ENCODE measurements around the gene HEATR5A. TPM values are rescaled to one million over a fixed set of nuclear protein-coding genes. Genes with fewer than 3 reads are reported as not detected.

Gene HEATR5A
- polyA plus RNA-seq, 3 donors, result 13.1 to 21.0 (median 16.8) TPM

GRCh38 chr14:31270196-31270772 is 150.1 kb downstream of the HEATR5A start:
- Histone ChIP-seq H3K4me3 (replicated peaks in 1 of 3; ENCODE audit: low read depth in 2 of 3, low read length in 3 of 3) (no peak overlapping the region), H3K4me1 (ENCODE audit: control insufficient read depth in 1 of 2, insufficient read depth in 2 of 2, low read length in 2 of 2) (no peaks in the 10 kb centered on the region), H2AFZ (ENCODE audit: insufficient read depth, low read depth, low read length, poor library complexity, severe bottlenecking) (no peak overlapping the region), H3K36me3 (replicated peaks in 1 of 2; ENCODE audit: control insufficient read depth in 1 of 2, insufficient read depth in 2 of 2, low read length in 2 of 2) (no peaks in the 10 kb centered on the region), H3K9ac (ENCODE audit: insufficient read depth, low read length, poor library complexity, severe bottlenecking) (no peak overlapping the region), H3K27me3 (ENCODE audit: control insufficient read depth in 2 of 2, insufficient read depth in 2 of 2, low read length in 2 of 2) (no peaks in the 10 kb centered on the region), H3K27ac (ENCODE audit: low read depth in 1 of 2, low read length in 2 of 2) (no peak overlapping the region), H3K79me2 (ENCODE audit: insufficient read depth, low read length) (no peaks in the 10 kb centered on the region), H3K9me3 (replicated peaks in 1 of 2; ENCODE audit: control insufficient read depth in 1 of 2, insufficient read depth in 1 of 2, low read length in 2 of 2) (peaks cover 0 to 19% of the 10 kb centered on the region in 2 donors), H4K20me1 (ENCODE audit: insufficient read depth, low read length) (no peaks in the 10 kb centered on the region), H3K4me2 (replicated peaks; ENCODE audit: extremely low read depth, low read length, poor library complexity, severe bottlenecking) (no peak overlapping the region)
- Mint-ChIP-seq H3K27ac (no peak overlapping the region), H3K4me3 (no peak overlapping the region), H3K27me3 (ENCODE audit: low read depth in 3 of 3) (peaks cover 0 to 6% (median 0%) of the 10 kb centered on the region in 3 donors), H3K4me1 (peaks cover 5% of the 10 kb centered on the region), H3K36me3 (peaks cover 0 to 4% of the 10 kb centered on the region in 2 donors), H3K9me3 (peaks cover 3 to 20% (median 13%) of the 10 kb centered on the region in 7 donors)
- TF ChIP-seq CTCF (IDR thresholded peaks at IDR 0.05), result peak; percentile 56
- DNase-seq, result peak; percentile 12 to 21 (median 19)
- WGBS (ENCODE audit: insufficient coverage), result 85% methylated on average over 3 of the region's 4 CpGs
- intact Hi-C loops (cut with micrococcal nuclease), result no loop called here

GRCh38 chr14:31269634-31270195 is 150.6 kb downstream of the HEATR5A start:
- Mint-ChIP-seq H3K36me3 (peaks cover 0 to 4% of the 10 kb centered on the region in 2 donors), H3K9me3 (peaks cover 3 to 14% (median 9%) of the 10 kb centered on the region in 7 donors), H3K4me1 (peaks cover 5% of the 10 kb centered on the region), H3K27me3 (ENCODE audit: low read depth in 3 of 3) (peaks cover 0 to 6% (median 0%) of the 10 kb centered on the region in 3 donors), H3K27ac (no peak overlapping the region), H3K4me3 (no peak overlapping the region)
- H3K9ac ChIP-seq (ENCODE audit: insufficient read depth, low read length, poor library complexity, severe bottlenecking), result no peak overlapping the region
- intact Hi-C loops (cut with micrococcal nuclease), result no loop called here
- H4K20me1 ChIP-seq (ENCODE audit: insufficient read depth, low read length), result no peaks in the 10 kb centered on the region
- no peaks in the 10 kb centered on the region for H3K79me2 ChIP-seq (ENCODE audit: insufficient read depth, low read length)
- H3K9me3 ChIP-seq (replicated peaks in 1 of 2; ENCODE audit: control insufficient read depth in 1 of 2, insufficient read depth in 1 of 2, low read length in 2 of 2), result peaks cover 0 to 14% of the 10 kb centered on the region in 2 donors
- H3K4me2 ChIP-seq (replicated peaks; ENCODE audit: extremely low read depth, low read length, poor library complexity, severe bottlenecking), result no peak overlapping the region
- no peak overlapping the region for H3K27ac ChIP-seq (ENCODE audit: low read depth in 1 of 2, low read length in 2 of 2)
- no peak for TF ChIP-seq CTCF (IDR thresholded peaks at IDR 0.05)
- H3K4me1 ChIP-seq (ENCODE audit: control insufficient read depth in 1 of 2, insufficient read depth in 2 of 2, low read length in 2 of 2), result no peaks in the 10 kb centered on the region
- H3K4me3 ChIP-seq (replicated peaks in 1 of 3; ENCODE audit: low read depth in 2 of 3, low read length in 3 of 3), result no peak overlapping the region
- H2AFZ ChIP-seq (ENCODE audit: insufficient read depth, low read depth, low read length, poor library complexity, severe bottlenecking), result no peak overlapping the region
- H3K36me3 ChIP-seq (replicated peaks in 1 of 2; ENCODE audit: control insufficient read depth in 1 of 2, insufficient read depth in 2 of 2, low read length in 2 of 2), result no peaks in the 10 kb centered on the region
- H3K27me3 ChIP-seq (ENCODE audit: control insufficient read depth in 2 of 2, insufficient read depth in 2 of 2, low read length in 2 of 2), result no peaks in the 10 kb centered on the region
- WGBS (ENCODE audit: insufficient coverage), result 81% methylated on average over 3 of the region's 3 CpGs
- DNase-seq, result no peak

Data from CD14-positive monocyte (primary cell).